ENCODE results near the gene PYGM. TPM values are rescaled to one million over a fixed set of nuclear protein-coding genes. Genes with fewer than 3 reads are reported as not detected.

The PYGM gene
- total and polyA plus RNA-seq, 2 of the 13 experiments (the other 11 are each of a cell fraction or from before 2014, with no cell fraction given): 0.11 to 0.12 TPM

GRCh38 chr11:64743591-64744543 lies 15.9 kb downstream of the PYGM start, which contains the start of gene RASGRP2:
Gene RASGRP2, minus strand, starts transcription at chr11:64744142. Its CDS starts 1,276 bp downstream, at chr11:64742866.
- Histone ChIP-seq H3K9ac (ENCODE audit: insufficient read depth, low read depth, low read length) (no peak within 1 kb of the TSS), H3K9me3 (ENCODE audit: low read length) (no peaks in the 10 kb centered on the region), H3K4me3 (replicated peaks in 1 of 3; ENCODE audit: insufficient read depth in 1 of 3, low read depth in 2 of 3, low read length in 3 of 3) (peak within 1 kb of the TSS; percentile 40 to 74 (median 59)), H3K27me3 (ENCODE audit: control insufficient read depth in 1 of 2, insufficient read depth in 2 of 2, low read length in 2 of 2) (peaks cover 14 to 79% of the 10 kb centered on the region in 2 experiments), H4K20me1 (ENCODE audit: insufficient read depth, low read length) (0 out of 2 replicates have a peak, but pooled peaks cover 3% of the 10 kb centered on the region), H3K4me2 (ENCODE audit: low read depth, low read length) (peak within 1 kb of the TSS; percentile 82), H3K79me2 (ENCODE audit: insufficient read depth, low read length) (no peaks in the 10 kb centered on the region), H3K36me3 (replicated peaks in 1 of 2; ENCODE audit: control insufficient read depth in 1 of 2, insufficient read depth in 2 of 2, low read length in 2 of 2) (no peaks in the 10 kb centered on the region), H3K4me1 (ENCODE audit: insufficient read depth, low read length) (peaks cover 36% of the 10 kb centered on the region), H3K27ac (ENCODE audit: extremely low read length, insufficient read depth, low read length) (no peak within 1 kb of the TSS), H2AFZ (ENCODE audit: low read length) (no peak within 1 kb of the TSS)
- ChIA-PET POLR2A (interaction anchor here (0.6 kb wide), 1 partner anchor 956 kb away, joined by 4 read pairs; no protein-coding TSS in a partner anchor), CTCF (ENCODE audit: low intra/inter-chr PET ratio, low total read pairs) (interaction anchor here (2.8 kb wide), 1 partner anchor 55 kb away, joined by 23 read pairs; no protein-coding TSS in a partner anchor)
- in situ Hi-C loops (cut with HindIII; ENCODE audit: extremely low pct_ligation_motif_present, low pct_unique_long_range_greater_than_20kb) (no loop called here), intact Hi-C loops (cut with micrococcal nuclease; ENCODE audit: unreplicated experiment) (no loop called here)
- ATAC-seq (peak; percentile 59), DNase-seq (ENCODE audit: low spot score) (peak; percentile 28), FAIRE-seq (no peak)
- BruUV-seq (replicated peaks): no TSS peak
- 27% methylated on average over 11 of the region's 57 CpGs for WGBS (ENCODE audit: low lambda C conversion rate)
- TF ChIP-seq ETV5 (CRISPR knock-in tag; IDR thresholded peaks at IDR 0.05; ENCODE audit: borderline replicate concordance) (no peak), HMGXB4 (CRISPR knock-in tag; IDR thresholded peaks at IDR 0.05; ENCODE audit: borderline replicate concordance in 1 of 2, low read depth in 1 of 2) (peak; percentile 2 to 42; a peak in 1 of 4 replicates), SP4 (CRISPR knock-in tag; IDR thresholded peaks at IDR 0.05) (peak; percentile 33; the same call in 1 of the 2 replicates), HNRNPL (IDR thresholded peaks at IDR 0.05; ENCODE audit: low read depth, low read length) (0 out of 2 replicates have a peak, but pooled peaks have one; percentile 26), ZBTB10 (CRISPR knock-in tag; IDR thresholded peaks at IDR 0.05; ENCODE audit: borderline replicate concordance) (no peak), GATAD2A (CRISPR knock-in tag; IDR thresholded peaks at IDR 0.05) (0 out of 2 replicates have a peak, but pooled peaks have one; percentile 26), MYNN (CRISPR knock-in tag; IDR thresholded peaks at IDR 0.05; ENCODE audit: low read depth) (no peak), ARNTL (CRISPR knock-in tag; IDR thresholded peaks at IDR 0.05) (no peak), ZNF781 (CRISPR knock-in tag; IDR thresholded peaks at IDR 0.05; ENCODE audit: borderline replicate concordance, not compliant biosample characterization) (no peak), PAXIP1 (CRISPR knock-in tag; conservative IDR thresholded peaks at IDR 0.05) (no peak), EZH2 (conservative IDR thresholded peaks at IDR 0.05; ENCODE audit: low read depth, low read length) (peak; percentile 91), SALL1 (CRISPR knock-in tag; IDR thresholded peaks at IDR 0.05) (peak; percentile 23; the same call in 1 of the 2 replicates)

Data from HepG2 (cell line).